GM23338 (cell line): ENCODE results near the gene FBXO46. TPM values are rescaled to one million over a fixed set of nuclear protein-coding genes. Genes with fewer than 3 reads are reported as not detected.
A peak's percentile ranks its signal among the peaks of the same experiment; 100 is the strongest.
"Not testable (repeated sequence)": the region's sequence is repeated elsewhere in the genome, so short reads cannot be mapped to it uniquely, and the experiment has no call there.

Experiments
- ATAC-seq: fragments of 200-7000 bp; cut with Tn5 transposase; 3 replicates; pipeline ENCODE4 v1.9.1; 2020
- DNase-seq: peaks from one replicate; pipeline ENCODE4 v3.0.0-alpha.2; 2015; ENCODE audit warnings: low spot score
- H2AFZ ChIP-seq: fragments of 200-600 bp; sonication (generic); 2 replicates; pipeline ENCODE4 v1.8.0; 2016; ENCODE audit warnings: antibody characterized with exemption, mild to moderate bottlenecking, moderate library complexity
- H3F3A ChIP-seq: fragments of 200-600 bp; sonication (generic); replicated peaks from 2 replicates; pipeline ENCODE4 v1.8.0; 2017; ENCODE audit warnings: antibody characterized with exemption, mixed run types, low read depth
- H3K27ac ChIP-seq: fragments of 200-600 bp; sonication (generic); 2 replicates; pipeline ENCODE4 v1.6.1; 2016; ENCODE audit warnings: low read depth
- H3K27me3 ChIP-seq: fragments of 200-600 bp; sonication (generic); 2 replicates; pipeline ENCODE4 v1.8.0; 2016; ENCODE audit warnings: mild to moderate bottlenecking, mixed run types, moderate library complexity; ENCODE audit not compliant: insufficient read depth
- H3K36me3 ChIP-seq: fragments of 200-600 bp; sonication (generic); 2 replicates; pipeline ENCODE4 v1.8.0; 2016; ENCODE audit warnings: mild to moderate bottlenecking; ENCODE audit not compliant: insufficient read depth
- H3K4me1 ChIP-seq: fragments of 200-600 bp; sonication (generic); 2 replicates; pipeline ENCODE4 v1.8.0; 2016; ENCODE audit warnings: mild to moderate bottlenecking, moderate library complexity; ENCODE audit not compliant: insufficient read depth
- H3K4me2 ChIP-seq: fragments of 200-600 bp; sonication (generic); 2 replicates; pipeline ENCODE4 v1.7.1; 2017; ENCODE audit warnings: mixed run types
- H3K4me3 ChIP-seq: fragments of 200-600 bp; sonication (generic); 2 replicates; pipeline ENCODE4 v1.6.1; 2016; ENCODE audit warnings: mixed run types
- H3K79me2 ChIP-seq: fragments of 200-600 bp; sonication (generic); replicated peaks from 2 replicates; pipeline ENCODE4 v1.8.0; 2017; ENCODE audit warnings: mild to moderate bottlenecking; ENCODE audit not compliant: insufficient read depth
- H3K9me2 ChIP-seq: fragments of 200-600 bp; sonication (generic); 2 replicates; pipeline ENCODE4 v1.8.0; 2017; ENCODE audit not compliant: insufficient read depth
- H4K20me1 ChIP-seq: fragments of 200-600 bp; sonication (generic); replicated peaks from 2 replicates; pipeline ENCODE4 v1.8.0; 2017; ENCODE audit warnings: mild to moderate bottlenecking; ENCODE audit not compliant: insufficient read depth
- H3K27ac Mint-ChIP-seq: 2 replicates; pipeline ENCODE4 v1.8.0; 2020; ENCODE audit warnings: inconsistent platforms, mild to moderate bottlenecking, moderate library complexity, mixed read lengths
- H3K27me3 Mint-ChIP-seq: 3 replicates; pipeline ENCODE4 v1.8.0; 2022; ENCODE audit warnings: low read depth, mild to moderate bottlenecking, moderate library complexity, mixed read lengths, inconsistent platforms; ENCODE audit not compliant: insufficient read depth, poor library complexity
- H3K36me3 Mint-ChIP-seq: 3 replicates; pipeline ENCODE4 v1.8.0; 2021; ENCODE audit warnings: low read depth, mild to moderate bottlenecking, inconsistent platforms, moderate library complexity, mixed read lengths
- H3K4me1 Mint-ChIP-seq: 3 replicates; pipeline ENCODE4 v1.8.0; 2020; ENCODE audit warnings: mild to moderate bottlenecking, inconsistent platforms, mixed read lengths
- H3K4me3 Mint-ChIP-seq: 3 replicates; pipeline ENCODE4 v1.8.0; 2021; ENCODE audit warnings: moderate library complexity, mild to moderate bottlenecking, inconsistent platforms, mixed read lengths
- H3K9me3 Mint-ChIP-seq: 3 replicates; pipeline ENCODE4 v1.8.0; 2020; ENCODE audit warnings: moderate library complexity, mild to moderate bottlenecking, inconsistent platforms, mixed read lengths
- CREB1 ChIP-seq: fragments of 250-450 bp; sonication (Bioruptor Pico); IDR thresholded peaks from 2 replicates; pipeline ENCODE4 v1.5.0; 2020; ENCODE audit warnings: low read depth, mild to moderate bottlenecking, moderate library complexity
- CTCF ChIP-seq, 2 experiments: fragments of 200-600 bp in 1 of 2; sonication (generic) in 1 of 2; conservative IDR thresholded peaks; 2 replicates each; pipeline versions ENCODE4 v1.5.1 to v1.6.1; 2016 to 2017; ENCODE audit warnings: antibody characterized with exemption in 2 of 2, low read depth in 2 of 2, mild to moderate bottlenecking in 2 of 2, moderate library complexity in 1 of 2
- ETS1 ChIP-seq: IDR thresholded peaks from 2 replicates; pipeline ENCODE4 v1.6.1; 2016; ENCODE audit warnings: antibody characterized with exemption
- EZH2 ChIP-seq: fragments of 200-600 bp; sonication (generic); IDR thresholded peaks from one replicate; pipeline ENCODE4 v1.8.0; 2017; ENCODE audit warnings: antibody characterized with exemption, mild to moderate bottlenecking, low read depth; ENCODE audit not compliant: unreplicated experiment
- polyA plus RNA-seq: library from polyadenylated mRNA; unstranded; fragments of >200 nt; fragmentation: Nextera tagmentation; extraction: Ambion mirVana; gene quantifications from 2 replicates; pipeline ENCODE4 v1.2.1, GENCODE V29; 2016
- total RNA-seq: library from RNA; depleted of rRNA; stranded (reverse); fragments of >200 nt; shearing (Covaris generic); gene quantifications from 2 replicates; pipeline ENCODE4 v1.2.3, GENCODE V29; 2014
- TF ChIP-seq, protein P1 (sequence below): IDR thresholded peaks from one replicate; pipeline ENCODE4 v1.6.1; 2018; ENCODE audit warnings: antibody characterized with exemption; ENCODE audit not compliant: unreplicated experiment

The FBXO46 gene
- total and polyA plus RNA-seq, 2 experiments from 2014 or later = 9.4 to 35.8 TPM

DNA sequence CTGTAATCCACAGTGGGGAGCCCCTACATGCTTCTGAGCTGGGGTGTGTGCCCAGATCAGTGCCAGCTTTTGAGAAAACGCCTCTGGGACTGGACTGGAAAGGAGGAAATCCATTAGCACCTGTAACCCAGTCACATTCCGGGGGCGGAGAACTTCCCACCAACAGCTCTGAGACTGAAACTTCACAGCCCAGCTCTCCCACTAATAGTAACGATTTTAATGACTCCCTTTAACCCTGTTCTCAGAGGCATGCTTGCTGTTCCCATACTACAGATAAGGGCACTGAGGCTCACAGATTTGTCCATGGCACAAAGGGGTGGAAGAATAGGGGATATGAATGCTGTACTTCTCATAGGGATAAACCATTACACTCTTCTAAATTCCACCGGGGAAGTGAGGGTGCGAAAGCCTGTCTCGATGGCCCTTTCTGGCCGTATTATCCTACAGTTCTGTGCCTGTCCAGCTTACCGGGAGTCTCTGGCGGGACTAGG is 851 bp downstream of the FBXO46 start:
- H3K4me1 Mint-ChIP-seq = peaks cover 9% of the 10 kb centered on the region
- no peaks in the 10 kb centered on the region for H3K9me2 ChIP-seq
- H3K4me2 ChIP-seq = peak overlapping the region; percentile 85
- no peaks in the 10 kb centered on the region for H3K9me3 Mint-ChIP-seq
- no peaks in the 10 kb centered on the region for H3K36me3 Mint-ChIP-seq
- H3K4me3 ChIP-seq = peak overlapping the region; percentile 87
- peak overlapping the region; percentile 85 for H3K27ac Mint-ChIP-seq
- H3K27me3 ChIP-seq = no peaks in the 10 kb centered on the region
- peak; percentile 33 for DNase-seq
- H3K36me3 ChIP-seq = no peaks in the 10 kb centered on the region
- no peak overlapping the region for H2AFZ ChIP-seq
- H3K79me2 ChIP-seq = peaks cover 56% of the 10 kb centered on the region
- TF ChIP-seq EZH2 (no peak), ETS1 (no peak), CREB1 (CRISPR knock-in tag) (no peak), CTCF (conservative IDR thresholded peaks at IDR 0.05; ENCODE audit: low read depth in 2 of 2) (no peak)
- TF ChIP-seq, protein P1, sequence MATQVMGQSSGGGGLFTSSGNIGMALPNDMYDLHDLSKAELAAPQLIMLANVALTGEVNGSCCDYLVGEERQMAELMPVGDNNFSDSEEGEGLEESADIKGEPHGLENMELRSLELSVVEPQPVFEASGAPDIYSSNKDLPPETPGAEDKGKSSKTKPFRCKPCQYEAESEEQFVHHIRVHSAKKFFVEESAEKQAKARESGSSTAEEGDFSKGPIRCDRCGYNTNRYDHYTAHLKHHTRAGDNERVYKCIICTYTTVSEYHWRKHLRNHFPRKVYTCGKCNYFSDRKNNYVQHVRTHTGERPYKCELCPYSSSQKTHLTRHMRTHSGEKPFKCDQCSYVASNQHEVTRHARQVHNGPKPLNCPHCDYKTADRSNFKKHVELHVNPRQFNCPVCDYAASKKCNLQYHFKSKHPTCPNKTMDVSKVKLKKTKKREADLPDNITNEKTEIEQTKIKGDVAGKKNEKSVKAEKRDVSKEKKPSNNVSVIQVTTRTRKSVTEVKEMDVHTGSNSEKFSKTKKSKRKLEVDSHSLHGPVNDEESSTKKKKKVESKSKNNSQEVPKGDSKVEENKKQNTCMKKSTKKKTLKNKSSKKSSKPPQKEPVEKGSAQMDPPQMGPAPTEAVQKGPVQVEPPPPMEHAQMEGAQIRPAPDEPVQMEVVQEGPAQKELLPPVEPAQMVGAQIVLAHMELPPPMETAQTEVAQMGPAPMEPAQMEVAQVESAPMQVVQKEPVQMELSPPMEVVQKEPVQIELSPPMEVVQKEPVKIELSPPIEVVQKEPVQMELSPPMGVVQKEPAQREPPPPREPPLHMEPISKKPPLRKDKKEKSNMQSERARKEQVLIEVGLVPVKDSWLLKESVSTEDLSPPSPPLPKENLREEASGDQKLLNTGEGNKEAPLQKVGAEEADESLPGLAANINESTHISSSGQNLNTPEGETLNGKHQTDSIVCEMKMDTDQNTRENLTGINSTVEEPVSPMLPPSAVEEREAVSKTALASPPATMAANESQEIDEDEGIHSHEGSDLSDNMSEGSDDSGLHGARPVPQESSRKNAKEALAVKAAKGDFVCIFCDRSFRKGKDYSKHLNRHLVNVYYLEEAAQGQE = no peak
- ATAC-seq = peak; percentile 3; the same call in 2 of the 3 replicates
- H3K4me3 Mint-ChIP-seq = peak overlapping the region; percentile 92
- peaks cover 3% of the 10 kb centered on the region; the same call in 1 of the 2 replicates for H3F3A ChIP-seq
- H4K20me1 ChIP-seq = peaks cover 16% of the 10 kb centered on the region
- H3K27me3 Mint-ChIP-seq = peaks cover 1% of the 10 kb centered on the region
- peaks cover 8% of the 10 kb centered on the region for H3K4me1 ChIP-seq
- H3K27ac ChIP-seq = peak overlapping the region; percentile 34; the same call in 1 of the 2 replicates

DNA sequence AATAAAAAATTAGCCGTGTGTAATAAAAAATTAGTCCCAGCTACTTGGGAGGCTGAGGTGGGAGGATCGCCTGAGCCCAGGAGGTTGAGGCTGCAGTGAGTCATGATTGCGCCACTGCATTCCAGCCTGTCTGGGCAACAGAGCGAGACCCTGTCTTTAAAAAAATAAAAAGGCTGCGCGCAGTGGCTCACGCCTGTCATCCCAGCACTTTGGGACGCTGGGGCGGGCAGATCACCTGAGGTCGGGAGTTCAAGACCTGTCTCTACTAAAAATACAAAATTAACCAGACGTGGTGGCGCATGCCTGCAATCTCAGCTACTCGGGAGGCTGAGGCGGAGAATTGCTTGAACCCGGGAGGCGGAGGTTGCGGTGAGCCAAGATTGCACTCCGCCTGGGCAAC is 2.0 kb downstream of the FBXO46 start:
- H3K4me3 Mint-ChIP-seq, H3K4me3 ChIP-seq, DNase-seq, H3K9me2 ChIP-seq, H2AFZ ChIP-seq, H3K27me3 ChIP-seq, H3K4me1 ChIP-seq, H3K27ac ChIP-seq, H3K27me3 Mint-ChIP-seq, H3F3A ChIP-seq, H3K4me1 Mint-ChIP-seq, H3K4me2 ChIP-seq, H3K36me3 ChIP-seq, H3K9me3 Mint-ChIP-seq, H3K27ac Mint-ChIP-seq, H3K36me3 Mint-ChIP-seq, ATAC-seq: not testable (repeated sequence)
- H3K79me2 ChIP-seq = peaks cover 67% of the 10 kb centered on the region
- H4K20me1 ChIP-seq = peaks cover 16% of the 10 kb centered on the region

- H3K9me2 ChIP-seq, H3K4me3 Mint-ChIP-seq, H3K27me3 ChIP-seq, H4K20me1 ChIP-seq, ATAC-seq, DNase-seq, H3K9me3 Mint-ChIP-seq, H2AFZ ChIP-seq, H3K4me2 ChIP-seq, H3K4me3 ChIP-seq, H3K27ac Mint-ChIP-seq, H3K27ac ChIP-seq: not testable (repeated sequence)
- peaks cover 30% of the 10 kb centered on the region for H3K36me3 Mint-ChIP-seq
- peaks cover 22% of the 10 kb centered on the region for H3K4me1 Mint-ChIP-seq
- H3K27me3 Mint-ChIP-seq = peaks cover 17% of the 10 kb centered on the region
- Histone ChIP-seq H3K4me1 (peaks cover 18% of the 10 kb centered on the region), H3F3A (peaks cover 10% of the 10 kb centered on the region), H3K36me3 (peaks cover 10% of the 10 kb centered on the region), H3K79me2 (peaks cover 52% of the 10 kb centered on the region)
Measured at GRCh38 chr19:45720065-45720464, 10.6 kb downstream of the FBXO46 start.
